H9 (cell line): ENCODE results near the gene REEP1. TPM values are rescaled to one million over a fixed set of nuclear protein-coding genes. Genes with fewer than 3 reads are reported as not detected.

ENCODE experiments used
- DNase-seq: peaks from one replicate; pipeline ENCODE4 v3.0.0-alpha.2; 2017
- H2AFZ ChIP-seq: one replicate; pipeline ENCODE4 v1.6.1; 2013; ENCODE audit warnings: mild to moderate bottlenecking, low read length, control low read depth, moderate library complexity
- H2AK5ac ChIP-seq: 2 replicates; pipeline ENCODE4 v1.6.1; 2013; ENCODE audit warnings: low read length, control low read depth, mixed read lengths; ENCODE audit not compliant: insufficient read length
- H2BK120ac ChIP-seq: one replicate; pipeline ENCODE4 v1.6.1; 2013; ENCODE audit warnings: low read depth, mild to moderate bottlenecking, low read length, control low read depth, inconsistent platforms; ENCODE audit not compliant: poor library complexity, severe bottlenecking
- H2BK12ac ChIP-seq: 2 replicates; pipeline ENCODE4 v1.6.1; 2013; ENCODE audit warnings: low read length, control low read depth, mixed read lengths, low read depth; ENCODE audit not compliant: insufficient read length
- H2BK15ac ChIP-seq: 2 replicates; pipeline ENCODE4 v1.6.1; 2013; ENCODE audit warnings: low read depth, low read length, control low read depth
- H2BK20ac ChIP-seq: one replicate; pipeline ENCODE4 v1.6.1; 2013; ENCODE audit warnings: low read depth, mild to moderate bottlenecking, low read length, control low read depth, inconsistent platforms; ENCODE audit not compliant: poor library complexity, severe bottlenecking
- H2BK5ac ChIP-seq: 2 replicates; pipeline ENCODE4 v1.6.1; 2013; ENCODE audit warnings: low read length, control low read depth, mixed read lengths; ENCODE audit not compliant: insufficient read length
- H3K14ac ChIP-seq: 2 replicates; pipeline ENCODE4 v1.6.1; 2013; ENCODE audit warnings: low read length, control low read depth; ENCODE audit not compliant: insufficient read depth
- H3K18ac ChIP-seq: 2 replicates; pipeline ENCODE4 v1.6.1; 2013; ENCODE audit warnings: low read depth, mild to moderate bottlenecking, mixed read lengths, low read length, control low read depth; ENCODE audit not compliant: insufficient read length
- H3K23ac ChIP-seq: 2 replicates; pipeline ENCODE4 v1.6.1; 2013; ENCODE audit warnings: low read length, control low read depth, mixed read lengths, low read depth; ENCODE audit not compliant: insufficient read length
- H3K23me2 ChIP-seq: 2 replicates; pipeline ENCODE4 v1.6.1; 2013; ENCODE audit warnings: low read depth, mild to moderate bottlenecking, mixed read lengths, low read length, control low read depth; ENCODE audit not compliant: insufficient read length, poor library complexity, severe bottlenecking
- H3K27ac ChIP-seq: 2 replicates; pipeline ENCODE4 v1.5.1; 2013; ENCODE audit warnings: low read length, control low read depth, mixed read lengths, low read depth; ENCODE audit not compliant: insufficient read length
- H3K27me3 ChIP-seq: 2 replicates; pipeline ENCODE4 v1.6.1; 2013; ENCODE audit warnings: low read length, control low read depth, inconsistent platforms; ENCODE audit not compliant: insufficient read depth
- H3K4ac ChIP-seq: 2 replicates; pipeline ENCODE4 v1.6.1; 2013; ENCODE audit warnings: low read depth, mild to moderate bottlenecking, control low read depth, inconsistent platforms, low read length, moderate library complexity
- H3K4me1 ChIP-seq: 2 replicates; pipeline ENCODE4 v1.6.1; 2013; ENCODE audit warnings: low read length, control low read depth, inconsistent platforms; ENCODE audit not compliant: insufficient read depth
- H3K4me2 ChIP-seq: 2 replicates; pipeline ENCODE4 v1.6.1; 2013; ENCODE audit warnings: low read length, control low read depth, mixed read lengths; ENCODE audit not compliant: insufficient read length, insufficient read depth
- H3K56ac ChIP-seq: 2 replicates; pipeline ENCODE4 v1.6.1; 2013; ENCODE audit warnings: low read depth, mild to moderate bottlenecking, mixed read lengths, low read length, control low read depth; ENCODE audit not compliant: insufficient read length
- H3K79me1 ChIP-seq: 2 replicates; pipeline ENCODE4 v1.6.1; 2013; ENCODE audit warnings: low read depth, mild to moderate bottlenecking, moderate library complexity, low read length, control low read depth, inconsistent platforms; ENCODE audit not compliant: insufficient read depth, poor library complexity, severe bottlenecking
- H3K79me2 ChIP-seq: 2 replicates; pipeline ENCODE4 v1.6.1; 2013; ENCODE audit warnings: low read length, control low read depth, inconsistent platforms; ENCODE audit not compliant: insufficient read depth
- H3K9ac ChIP-seq: 2 replicates; pipeline ENCODE4 v1.6.1; 2013; ENCODE audit warnings: low read length, control low read depth, mixed read lengths; ENCODE audit not compliant: insufficient read length; ENCODE audit errors: extremely low read depth
- H3K9me3 ChIP-seq: one replicate; pipeline ENCODE4 v1.6.1; 2013; ENCODE audit warnings: low read depth, low read length, inconsistent platforms; ENCODE audit not compliant: control insufficient read depth
- H3T11ph ChIP-seq: one replicate; pipeline ENCODE4 v1.6.1; 2013; ENCODE audit warnings: mild to moderate bottlenecking, low read length, control low read depth, inconsistent platforms
- H4K20me1 ChIP-seq: one replicate; pipeline ENCODE4 v1.6.1; 2013; ENCODE audit not compliant: control insufficient read depth, insufficient read length, insufficient read depth
- H4K5ac ChIP-seq: 2 replicates; pipeline ENCODE4 v1.6.1; 2013; ENCODE audit warnings: low read depth, mild to moderate bottlenecking, mixed read lengths, low read length, control low read depth; ENCODE audit not compliant: insufficient read length
- H4K8ac ChIP-seq: replicated peaks from 2 replicates; pipeline ENCODE4 v1.6.1; 2013; ENCODE audit warnings: low read length, control low read depth, mixed read lengths, low read depth; ENCODE audit not compliant: insufficient read length
- H4K91ac ChIP-seq: 2 replicates; pipeline ENCODE4 v1.6.1; 2013; ENCODE audit warnings: low read depth, mild to moderate bottlenecking, moderate library complexity, mixed read lengths, low read length, control low read depth; ENCODE audit not compliant: insufficient read length
- H3K27ac Mint-ChIP-seq, 3 experiments: 2 replicates in 2 of 3; 3 replicates in 1 of 3; pipeline ENCODE4 v1.8.0; 2020 to 2021; ENCODE audit warnings: mixed read lengths in 3 of 3, mild to moderate bottlenecking in 1 of 3, moderate library complexity in 1 of 3
- H3K27me3 Mint-ChIP-seq: 2 replicates; pipeline ENCODE4 v1.8.0; 2021; ENCODE audit warnings: low read depth, mild to moderate bottlenecking, moderate library complexity, mixed read lengths
- H3K36me3 Mint-ChIP-seq, 3 experiments: 2 replicates in 2 of 3; 3 replicates in 1 of 3; pipeline ENCODE4 v1.8.0; 2020 to 2021; ENCODE audit warnings: low read depth in 3 of 3, mixed read lengths in 3 of 3; ENCODE audit not compliant: insufficient read depth in 1 of 3
- H3K4me1 Mint-ChIP-seq, 2 experiments: 2 replicates each; pipeline ENCODE4 v1.8.0; 2020; ENCODE audit warnings: mixed read lengths in 2 of 2
- H3K4me3 Mint-ChIP-seq, 2 experiments: 2 replicates in 1 of 2; 3 replicates in 1 of 2; pipeline ENCODE4 v1.8.0; 2020 to 2021; ENCODE audit warnings: mild to moderate bottlenecking in 2 of 2, mixed read lengths in 2 of 2, moderate library complexity in 1 of 2
- H3K9me3 Mint-ChIP-seq, 2 experiments: 2 replicates in 1 of 2; 3 replicates in 1 of 2; pipeline ENCODE4 v1.8.0; 2020; ENCODE audit warnings: mild to moderate bottlenecking in 2 of 2, mixed read lengths in 2 of 2, moderate library complexity in 1 of 2
- WGBS: extraction: QIAGEN DNeasy Blood & Tissue Kit; methylation state at CpG from one replicate; pipeline ENCODE4 v1.1.7; 2013; ENCODE audit warnings: missing lambda C conversion rate, low lambda C conversion rate, mixed read lengths; ENCODE audit not compliant: insufficient read length; ENCODE audit errors: extremely low coverage; 5-methylcytosine and 5-hydroxymethylcytosine counted together
- total RNA-seq: library from RNA; stranded (reverse); gene quantifications from 2 replicates; pipeline ENCODE4 v1.2.1, GENCODE V29; 2021
- TF ChIP-seq, protein P1 (sequence below): fragments of 200-600 bp; sonication (generic); conservative IDR thresholded peaks from 3 replicates; pipeline ENCODE4 v1.8.0; 2021; ENCODE audit warnings: antibody characterized with exemption, mild to moderate bottlenecking

The REEP1 gene
- total RNA-seq, 1 experiment from 2014 or later, result 1.3 TPM

DNA sequence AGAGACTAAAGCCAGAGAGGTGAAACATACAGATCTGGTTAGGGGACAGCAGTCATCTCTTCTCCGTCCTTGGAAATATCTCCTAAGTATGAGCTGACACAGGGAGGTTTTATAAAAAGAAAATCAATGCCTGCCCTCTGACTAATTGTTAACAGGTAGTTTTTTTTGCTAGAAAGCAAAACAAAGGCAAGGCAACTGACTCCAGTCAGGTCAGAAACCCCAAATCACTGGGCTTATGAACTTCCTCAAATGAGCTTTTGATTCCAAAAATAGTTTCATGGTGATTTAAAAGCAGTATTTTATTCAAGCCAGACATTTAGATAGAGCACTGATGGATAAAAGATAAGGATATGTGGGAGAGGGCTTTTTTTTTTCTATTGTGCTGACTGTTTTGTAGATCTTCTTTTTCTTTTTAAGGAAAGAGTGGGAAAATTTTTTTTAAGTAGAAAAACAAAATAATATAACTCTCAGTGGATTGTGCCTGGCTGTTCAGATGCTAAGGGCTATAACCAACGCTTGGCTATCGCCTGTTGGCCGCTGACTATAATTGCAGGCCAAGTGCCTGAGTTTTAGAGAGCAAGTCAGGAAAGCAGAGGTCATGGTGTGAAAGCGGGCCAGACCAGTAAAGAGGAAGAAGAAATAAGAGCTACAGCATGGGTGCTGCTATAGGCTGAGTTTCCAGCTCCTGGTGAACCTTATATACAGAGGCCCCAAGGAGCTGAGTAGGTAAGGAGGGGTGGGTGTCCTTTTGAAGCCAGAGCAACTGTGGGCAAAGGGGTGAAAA lies 93.3 kb downstream of the REEP1 start:
- no peak overlapping the region for H4K5ac ChIP-seq
- H3K56ac ChIP-seq, result no peak overlapping the region
- no peak overlapping the region for H3K4me2 ChIP-seq
- no peaks in the 10 kb centered on the region for H3K27me3 ChIP-seq
- no peak overlapping the region for H2BK15ac ChIP-seq
- no peak overlapping the region for H4K91ac ChIP-seq
- no peaks in the 10 kb centered on the region for H3K4me1 ChIP-seq
- no peak overlapping the region for H3K27ac ChIP-seq
- DNase-seq, result no peak
- H3K23ac ChIP-seq, result no peak overlapping the region
- TF ChIP-seq, protein P1, sequence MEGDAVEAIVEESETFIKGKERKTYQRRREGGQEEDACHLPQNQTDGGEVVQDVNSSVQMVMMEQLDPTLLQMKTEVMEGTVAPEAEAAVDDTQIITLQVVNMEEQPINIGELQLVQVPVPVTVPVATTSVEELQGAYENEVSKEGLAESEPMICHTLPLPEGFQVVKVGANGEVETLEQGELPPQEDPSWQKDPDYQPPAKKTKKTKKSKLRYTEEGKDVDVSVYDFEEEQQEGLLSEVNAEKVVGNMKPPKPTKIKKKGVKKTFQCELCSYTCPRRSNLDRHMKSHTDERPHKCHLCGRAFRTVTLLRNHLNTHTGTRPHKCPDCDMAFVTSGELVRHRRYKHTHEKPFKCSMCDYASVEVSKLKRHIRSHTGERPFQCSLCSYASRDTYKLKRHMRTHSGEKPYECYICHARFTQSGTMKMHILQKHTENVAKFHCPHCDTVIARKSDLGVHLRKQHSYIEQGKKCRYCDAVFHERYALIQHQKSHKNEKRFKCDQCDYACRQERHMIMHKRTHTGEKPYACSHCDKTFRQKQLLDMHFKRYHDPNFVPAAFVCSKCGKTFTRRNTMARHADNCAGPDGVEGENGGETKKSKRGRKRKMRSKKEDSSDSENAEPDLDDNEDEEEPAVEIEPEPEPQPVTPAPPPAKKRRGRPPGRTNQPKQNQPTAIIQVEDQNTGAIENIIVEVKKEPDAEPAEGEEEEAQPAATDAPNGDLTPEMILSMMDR, result peak; percentile 45; the same call in 2 of the 3 replicates
- peaks cover 2 to 4% of the 10 kb centered on the region in 2 experiments for H3K4me1 Mint-ChIP-seq
- H3K14ac ChIP-seq, result no peak overlapping the region
- no peaks in the 10 kb centered on the region; a peak in 1 of 7 replicates for H3K36me3 Mint-ChIP-seq
- H2BK120ac ChIP-seq, result no peak overlapping the region
- no peaks in the 10 kb centered on the region for H3K23me2 ChIP-seq
- H3K4ac ChIP-seq, result no peak overlapping the region
- no peak overlapping the region for H3K27ac Mint-ChIP-seq
- H3K4me3 Mint-ChIP-seq, result no peak overlapping the region
- no peak overlapping the region for H2BK12ac ChIP-seq
- H3T11ph ChIP-seq, result no peak overlapping the region
- no peak overlapping the region for H4K8ac ChIP-seq
- no peaks in the 10 kb centered on the region for H4K20me1 ChIP-seq
- no CpG with 5 or more reads among the region's 5 CpGs for WGBS
- H3K9ac ChIP-seq, result no peak overlapping the region
- H2AFZ ChIP-seq, result no peak overlapping the region
- no peak overlapping the region for H2BK20ac ChIP-seq
- H3K79me1 ChIP-seq, result no peaks in the 10 kb centered on the region
- no peak overlapping the region for H2AK5ac ChIP-seq
- H3K9me3 ChIP-seq, result no peaks in the 10 kb centered on the region
- no peaks in the 10 kb centered on the region for H3K79me2 ChIP-seq
- H3K27me3 Mint-ChIP-seq, result peaks cover 13% of the 10 kb centered on the region
- H3K9me3 Mint-ChIP-seq, result peaks cover 0 to 5% of the 10 kb centered on the region in 2 experiments; a peak in 2 of 5 replicates
- no peak overlapping the region for H3K18ac ChIP-seq
- H2BK5ac ChIP-seq, result no peak overlapping the region
